Activated CD8-positive, alpha-beta memory T cell treated with anti-CD3 and anti-CD28 coated beads for 48 hours (primary cell): Measurements from ENCODE around the gene F10.
"Not testable (repeated sequence)": the region's sequence is repeated elsewhere in the genome, so short reads cannot be mapped to it uniquely, and the experiment has no call there.

ENCODE experiments used
- DNase-seq, 3 experiments: peaks; one replicate each; pipeline ENCODE4 v3.0.0-alpha.2; 2020; ENCODE audit warnings: low read depth in 2 of 3, low spot score in 2 of 3

F10 gene

DNA sequence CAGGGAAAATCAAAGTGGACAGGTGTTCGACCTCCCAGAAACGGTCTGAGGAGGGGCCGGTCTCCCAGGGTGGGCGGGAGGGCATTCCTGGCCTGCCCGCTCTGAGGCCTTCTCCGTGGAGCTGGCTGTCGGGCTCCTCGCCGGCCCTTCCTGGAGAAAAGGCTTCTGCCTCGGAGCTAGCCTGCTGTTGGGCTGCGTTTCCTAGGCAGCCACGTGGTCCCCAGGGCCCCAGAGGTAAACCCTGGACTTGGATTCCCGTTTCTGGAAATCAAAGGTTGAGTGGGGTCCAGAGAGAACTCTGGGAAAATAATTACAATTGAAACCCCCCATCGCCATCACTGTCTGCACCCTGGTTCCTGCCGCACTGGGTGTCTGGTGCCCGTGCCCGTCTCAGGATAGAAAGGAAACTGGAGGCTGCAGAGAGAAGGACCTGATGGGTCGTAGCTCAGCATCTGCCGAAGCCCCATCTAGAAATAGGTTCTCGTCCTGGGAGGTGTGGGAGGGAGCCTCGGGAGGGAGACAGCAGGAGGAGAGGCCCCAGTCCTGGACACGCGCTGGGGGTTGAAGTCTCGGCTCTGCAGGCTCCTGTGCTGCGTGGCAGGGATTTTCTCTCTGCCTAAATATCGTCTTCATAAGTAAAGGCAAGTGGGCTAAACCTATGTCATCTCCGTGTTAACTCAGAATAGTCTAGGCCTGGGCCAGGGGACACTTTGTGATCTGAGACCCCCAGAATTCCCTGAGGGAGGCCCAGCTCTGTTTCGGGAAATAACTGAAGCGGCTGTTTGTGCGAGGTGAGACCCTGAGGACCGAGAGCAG lies 28.2 kb downstream of the F10 start:
- DNase-seq: no peak

DNA sequence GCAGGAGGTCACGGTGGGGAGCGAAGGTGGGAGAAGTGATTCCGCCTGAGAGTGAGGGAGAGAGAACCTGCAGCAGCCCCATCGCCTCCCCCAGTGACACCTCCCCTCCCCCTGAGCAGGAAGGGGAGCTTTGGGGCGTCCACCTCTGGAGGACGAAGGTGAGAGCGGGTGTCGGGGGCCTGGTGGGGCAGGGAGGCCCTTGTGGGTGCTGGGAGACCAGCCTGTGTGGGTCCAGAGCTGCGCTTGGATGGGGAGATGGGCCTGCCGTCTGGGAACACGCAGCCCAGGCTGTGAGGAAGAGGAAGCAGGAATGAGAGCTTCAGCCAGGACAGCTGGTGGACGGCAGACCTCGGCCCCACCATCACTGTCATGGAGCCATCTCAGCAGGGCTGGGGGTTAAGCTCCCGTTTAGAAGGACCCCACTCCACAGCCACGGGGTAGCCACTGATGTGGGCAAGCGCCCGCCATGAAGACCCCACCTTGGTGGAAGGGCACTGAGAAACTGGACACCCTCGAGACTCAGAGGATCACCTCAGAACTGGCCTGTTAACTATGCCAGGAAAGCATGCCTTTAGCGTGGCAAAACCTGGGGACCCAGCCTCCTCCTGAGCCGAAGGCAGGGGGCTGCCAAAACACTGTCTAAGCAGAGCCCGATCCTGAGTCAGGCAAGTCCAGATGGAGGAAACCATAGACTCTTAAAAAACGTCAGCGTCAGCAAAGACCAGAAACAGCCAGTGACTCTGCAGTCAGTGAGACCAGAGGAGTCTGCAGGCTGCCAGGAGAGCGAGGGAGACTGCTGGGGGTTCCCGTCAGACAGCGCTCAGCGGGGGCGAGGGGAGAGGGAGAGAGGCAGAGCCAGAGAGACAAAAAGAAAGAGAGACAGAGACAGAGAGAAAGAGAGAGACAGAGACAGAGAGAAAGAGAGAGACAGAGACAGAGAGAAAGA lies 29.4 kb downstream of the F10 start:
- no peak for DNase-seq

DNA sequence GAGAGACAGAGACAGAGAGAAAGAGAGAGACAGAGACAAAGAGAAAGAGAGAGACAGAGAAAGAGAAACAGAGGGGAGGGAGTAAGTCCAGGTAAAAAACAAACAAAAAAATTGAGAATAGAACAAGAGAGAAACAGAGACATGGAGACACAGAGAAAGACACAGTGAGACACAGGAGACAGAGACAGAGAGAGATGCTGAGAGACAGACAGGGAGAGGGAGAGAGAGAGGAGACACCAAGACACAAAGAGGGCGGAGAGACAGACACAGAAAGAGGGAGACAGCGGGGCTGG lies 30.0 kb downstream of the F10 start:
- no peak for DNase-seq

DNA sequence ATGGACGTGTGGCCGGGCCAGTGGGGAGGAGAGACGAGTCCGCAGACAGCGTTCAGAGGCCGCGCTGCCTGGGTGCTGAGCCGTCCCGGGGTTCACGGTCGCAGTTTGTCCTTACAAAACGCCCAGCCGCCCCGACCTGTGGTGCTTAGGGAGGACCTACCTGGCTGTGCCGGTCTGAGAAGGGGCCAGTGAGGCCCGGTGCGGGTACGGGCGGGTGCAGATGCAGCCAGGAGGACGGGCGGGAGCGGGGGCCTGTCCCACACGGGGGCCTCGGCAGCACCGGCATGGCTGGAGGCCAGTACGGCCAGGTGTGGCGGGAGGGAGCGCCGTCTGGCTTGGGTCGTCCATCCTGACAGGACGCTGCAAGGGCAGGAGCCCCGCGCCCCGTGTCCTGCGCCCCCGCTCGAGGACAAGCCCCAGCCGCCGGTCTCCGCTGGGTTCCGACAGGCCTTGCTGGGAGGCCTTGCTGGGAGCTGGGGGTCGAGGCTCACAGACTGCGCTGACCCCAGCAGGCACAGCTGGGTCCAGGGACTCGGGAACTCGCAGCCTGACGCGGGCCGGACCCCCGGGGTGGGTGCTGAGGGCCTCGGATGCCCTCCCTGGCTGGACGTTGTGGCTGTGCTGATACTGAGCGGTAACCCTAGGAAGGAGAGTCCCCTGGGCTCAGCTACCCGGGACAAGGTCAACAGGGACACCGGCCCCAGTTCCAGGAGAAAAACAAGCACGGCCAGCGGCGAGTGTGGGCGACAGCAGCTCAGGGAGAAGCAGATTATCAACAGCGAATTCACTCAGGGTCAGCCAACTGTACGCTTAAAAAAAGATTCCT lies 30.6 kb downstream of the F10 start:
- no peak for DNase-seq

DNA sequence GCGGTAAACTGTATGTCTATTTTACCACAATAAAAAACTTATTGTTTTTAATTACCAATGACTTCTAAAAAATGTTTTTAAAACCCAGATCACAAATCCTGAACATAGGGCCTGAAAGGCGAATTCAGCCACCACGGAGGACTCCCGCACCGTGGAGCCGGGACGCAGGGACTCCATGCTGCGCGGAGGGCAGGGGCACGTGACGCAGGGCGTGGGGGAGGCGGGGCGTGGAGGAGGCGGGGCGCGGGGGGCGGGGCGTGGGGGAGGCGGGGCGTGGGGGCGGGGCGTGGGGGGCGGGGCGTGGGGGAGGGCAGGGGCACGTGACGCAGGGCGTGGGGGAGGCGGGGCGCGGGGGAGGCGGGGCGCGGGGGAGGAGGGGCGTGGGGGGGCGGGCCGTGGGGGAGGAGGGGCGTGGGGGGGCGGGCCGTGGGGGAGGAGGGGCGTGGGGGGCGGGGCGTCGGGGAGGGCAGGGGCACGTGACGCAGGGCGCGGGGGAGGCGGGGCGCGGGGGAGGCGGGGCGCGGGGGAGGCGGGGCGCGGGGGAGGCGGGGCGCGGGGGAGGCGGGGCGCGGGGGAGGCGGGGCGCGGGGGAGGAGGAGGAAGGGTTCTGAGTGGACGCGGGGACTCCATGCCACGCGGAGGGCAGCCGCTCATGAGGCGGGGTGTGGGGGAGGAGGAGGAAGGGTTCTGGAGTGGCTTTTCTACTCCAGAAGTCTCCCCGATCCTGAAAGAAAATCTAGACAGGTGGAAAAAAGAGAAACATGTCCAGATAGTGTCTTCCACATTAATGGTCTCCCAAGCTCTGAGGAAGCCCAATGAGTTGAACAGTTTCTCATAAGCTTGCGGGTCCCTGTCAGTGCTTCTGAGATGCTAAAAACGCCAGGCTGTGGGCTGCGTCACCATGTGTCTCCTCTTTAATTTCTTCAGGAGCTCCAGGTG lies 31.5 kb downstream of the F10 start:
- no peak for DNase-seq

DNA sequence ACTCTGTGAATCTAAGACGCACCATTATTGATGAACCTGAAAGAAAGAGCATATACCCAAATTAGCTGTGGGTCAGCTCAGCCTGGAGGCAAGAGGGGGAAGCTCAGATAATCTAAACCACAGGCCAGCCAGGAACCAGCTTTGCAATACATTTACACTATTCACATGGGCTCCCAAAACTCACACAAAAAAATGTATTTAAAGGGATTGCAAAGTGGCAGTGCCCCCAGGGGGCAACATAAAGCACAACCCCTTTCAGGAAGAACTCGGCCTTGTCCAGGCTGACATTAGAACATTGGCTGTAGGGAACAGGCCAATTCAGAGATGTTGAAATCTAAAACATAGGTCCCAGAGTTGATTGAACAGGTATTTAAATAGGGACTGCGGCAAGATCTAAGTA lies 32.6 kb downstream of the F10 start:
- no peak for DNase-seq

DNA sequence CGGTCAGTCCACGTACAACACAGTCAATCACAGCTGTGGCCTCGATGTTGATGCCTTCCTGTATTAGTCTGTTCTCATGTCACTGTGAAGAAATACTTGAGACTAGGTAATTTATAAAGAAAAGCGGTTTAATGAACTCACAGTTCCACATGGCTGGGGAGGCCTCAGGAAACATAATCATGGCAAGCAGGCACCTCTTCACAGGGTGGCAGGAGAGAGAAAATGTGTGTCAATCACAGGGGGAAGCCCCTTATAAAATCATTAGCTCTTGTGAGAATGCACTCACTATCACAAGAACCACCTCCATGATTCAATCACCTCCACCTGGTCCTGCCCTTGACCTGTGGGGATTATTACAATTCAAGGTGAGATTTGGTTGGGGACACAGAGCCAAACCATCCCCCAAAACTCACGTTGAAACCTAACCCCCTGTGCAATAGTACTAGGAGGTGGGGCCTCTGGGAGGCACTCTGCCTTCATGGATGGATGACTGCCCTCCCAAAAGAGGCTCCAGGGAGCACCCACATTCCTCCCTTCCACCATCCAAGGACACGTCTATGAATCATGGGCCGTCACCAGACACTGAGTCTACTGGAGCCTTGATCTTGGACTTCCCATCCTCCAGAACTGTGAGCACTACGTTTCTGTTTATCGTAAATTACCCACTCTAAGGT lies 33.5 kb downstream of the F10 start:
- no peak for DNase-seq

DNA sequence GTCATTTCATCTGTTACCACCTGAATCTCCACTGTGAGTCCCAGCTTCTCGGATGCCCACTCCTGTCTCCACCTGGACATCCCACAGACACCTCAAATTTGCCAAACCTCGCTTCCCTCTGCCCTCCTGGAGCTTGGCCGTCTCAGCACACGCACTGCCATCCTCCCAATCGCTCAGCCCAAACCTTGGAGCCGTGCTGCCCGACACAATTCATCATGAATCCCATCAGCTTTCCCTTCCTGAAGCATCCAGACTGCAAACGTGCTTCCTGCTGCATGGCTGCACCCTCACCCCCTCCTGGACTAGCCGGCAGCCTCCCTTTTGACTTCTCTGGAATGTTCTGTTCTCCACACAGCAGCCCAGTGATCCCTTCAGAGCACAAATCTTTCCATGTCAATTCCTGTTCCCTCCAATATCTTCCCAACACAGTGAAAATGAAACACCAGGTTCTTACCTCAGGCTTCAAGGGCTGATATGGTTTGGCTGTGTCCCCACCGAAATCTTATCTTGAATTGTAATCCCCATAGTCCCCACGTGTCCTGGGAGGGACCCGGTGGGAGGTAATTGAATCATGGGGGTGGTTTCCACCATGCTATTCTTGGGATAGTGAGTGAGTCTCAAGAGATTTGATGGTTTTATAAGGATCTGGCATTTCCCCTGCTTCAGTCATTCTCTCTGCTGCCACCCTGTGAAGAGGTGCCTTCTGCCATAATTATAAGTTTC lies 34.8 kb downstream of the F10 start:
- no peak for DNase-seq

DNA sequence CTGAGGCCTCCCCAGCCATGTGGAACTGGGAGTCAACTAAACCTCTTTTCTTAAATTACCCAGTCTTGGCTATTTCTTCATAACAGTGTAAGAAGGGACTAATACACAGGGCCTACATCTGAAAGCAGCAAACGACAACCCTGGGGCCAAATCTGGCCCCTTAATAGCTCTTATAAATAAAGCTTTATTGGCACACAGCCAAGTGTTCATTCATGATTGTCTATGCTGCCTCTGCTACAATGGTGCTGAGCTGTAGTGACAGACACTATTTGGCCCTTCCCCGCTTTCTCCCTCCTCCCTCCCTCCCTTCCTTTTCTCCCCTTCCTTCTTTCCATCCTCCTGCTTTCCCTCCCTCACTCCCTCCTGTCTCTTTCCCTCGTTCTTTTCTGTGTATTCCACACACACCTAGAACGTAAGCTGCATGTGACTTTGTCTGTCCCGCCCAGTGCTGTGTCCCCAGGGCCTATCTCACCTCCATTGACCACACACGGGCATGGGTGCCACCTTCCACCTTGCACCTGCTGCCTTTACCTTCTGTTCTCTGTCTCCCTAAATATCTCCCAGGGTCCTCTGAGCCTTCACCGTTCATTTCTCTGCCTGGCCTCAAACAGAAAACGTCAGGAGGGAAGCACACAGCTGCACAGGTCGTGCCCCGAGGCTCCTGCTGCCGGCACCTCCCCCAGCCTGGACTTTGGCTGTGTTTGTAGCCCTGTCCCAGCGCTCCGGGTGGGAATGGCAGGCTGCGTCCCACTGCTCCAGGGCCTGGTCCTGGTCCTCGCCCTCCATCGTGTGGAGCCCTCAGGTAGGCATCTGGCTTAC lies 35.5 kb downstream of the F10 start, which contains the start of gene PROZ:
Gene PROZ, plus strand, starts transcription at position 720 of the 819 bp plus-strand sequence. Its CDS starts 13 bp downstream, at position 733.
- DNase-seq: no peak

DNA sequence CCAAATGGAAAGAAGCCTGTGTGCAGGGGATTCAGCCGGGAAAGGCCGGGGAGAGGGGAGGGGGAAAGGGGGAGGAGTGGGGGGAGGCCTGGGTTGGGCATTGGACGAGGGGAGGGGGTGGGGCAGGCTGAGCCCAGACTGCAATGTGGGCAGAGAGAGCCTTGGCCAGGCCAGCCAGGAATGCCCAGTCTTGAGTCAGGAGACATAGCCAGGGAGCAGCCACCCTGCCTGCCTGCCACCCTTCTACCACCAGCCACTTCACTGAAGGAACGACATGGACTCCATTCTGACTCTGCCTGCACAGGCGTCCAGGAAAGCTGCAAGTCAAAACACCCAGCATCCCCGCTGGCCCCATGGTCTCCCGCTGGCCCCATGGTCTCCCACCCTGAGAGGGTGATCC lies 36.3 kb downstream of the F10 start:
- no peak for DNase-seq

DNA sequence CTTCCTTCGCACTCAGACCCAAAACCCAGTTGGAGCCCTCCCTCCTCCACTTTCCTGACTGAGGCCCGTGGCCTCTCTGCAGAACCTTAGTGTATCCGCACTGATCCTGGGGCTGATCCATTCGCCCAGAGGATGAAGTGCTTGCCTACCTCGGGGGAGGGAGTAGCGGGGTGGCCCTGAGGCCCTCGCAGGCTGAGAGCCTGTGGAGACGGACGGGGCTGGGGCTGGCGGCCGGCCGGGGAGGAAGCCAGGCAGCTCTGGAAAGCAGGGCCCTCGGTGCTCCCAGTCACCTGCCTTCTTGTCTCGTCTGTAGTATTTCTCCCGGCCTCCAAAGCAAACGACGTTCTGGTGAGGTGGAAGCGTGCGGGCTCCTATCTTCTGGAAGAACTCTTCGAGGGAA lies 37.1 kb downstream of the F10 start:
- no peak for DNase-seq

DNA sequence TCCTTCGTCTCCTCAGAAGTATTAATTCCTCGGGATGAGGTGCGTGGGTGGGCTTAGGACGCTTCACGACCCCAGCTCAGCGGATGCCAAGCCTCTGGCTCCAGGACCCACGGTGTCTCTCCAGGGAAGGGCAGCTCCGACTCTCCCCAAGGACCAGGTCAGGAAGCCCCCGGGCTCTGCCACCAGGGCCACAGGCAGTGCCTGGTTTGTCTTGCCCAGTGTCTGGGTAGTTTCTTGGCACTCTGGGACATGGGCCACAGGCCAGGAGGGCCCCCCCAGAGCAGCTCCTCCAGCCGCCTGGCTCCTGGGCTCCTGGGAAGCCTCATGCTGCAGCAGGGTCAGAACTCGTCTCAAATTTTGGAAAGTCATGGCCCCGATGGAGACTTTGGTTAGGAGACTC lies 38.4 kb downstream of the F10 start:
- DNase-seq: no peak

DNA sequence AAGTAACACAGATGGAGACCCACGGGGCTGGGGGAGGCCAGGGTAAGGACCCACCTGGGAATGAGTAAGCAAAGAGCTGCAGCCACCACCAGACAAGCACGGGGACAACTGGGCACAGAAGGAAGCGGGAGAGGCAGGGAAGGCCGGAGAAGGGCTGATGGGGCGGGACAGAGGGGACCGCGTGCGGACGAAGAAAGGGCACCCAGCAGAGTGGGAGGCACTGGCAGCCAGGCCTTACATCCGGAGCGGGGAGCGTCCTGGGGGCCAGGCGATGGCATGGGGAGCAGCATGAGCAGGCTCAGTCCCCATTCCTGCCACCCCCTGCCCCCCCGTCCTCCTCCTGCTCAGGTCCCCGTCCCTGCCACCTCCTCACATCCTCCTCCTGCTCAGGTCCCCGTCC lies 38.8 kb downstream of the F10 start:
- DNase-seq: no peak

DNA sequence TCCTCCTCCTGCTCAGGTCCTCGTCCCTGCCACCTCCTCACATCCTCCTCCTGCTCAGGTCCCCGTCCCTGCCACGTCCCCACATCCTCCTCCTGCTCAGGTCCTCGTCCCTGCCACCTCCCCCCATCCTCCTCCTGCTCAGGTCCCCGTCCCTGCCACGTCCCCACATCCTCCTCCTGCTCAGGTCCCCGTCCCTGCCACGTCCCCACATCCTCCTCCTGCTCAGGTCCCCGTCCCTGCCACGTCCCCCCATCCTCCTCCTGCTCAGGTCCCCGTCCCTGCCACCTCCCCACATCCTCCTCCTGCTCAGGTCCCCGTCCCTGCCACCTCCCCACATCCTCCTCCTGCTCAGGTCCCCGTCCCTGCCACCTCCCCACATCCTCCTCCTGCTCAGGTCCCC lies 39.4 kb downstream of the F10 start:
- DNase-seq: not testable (repeated sequence)

DNA sequence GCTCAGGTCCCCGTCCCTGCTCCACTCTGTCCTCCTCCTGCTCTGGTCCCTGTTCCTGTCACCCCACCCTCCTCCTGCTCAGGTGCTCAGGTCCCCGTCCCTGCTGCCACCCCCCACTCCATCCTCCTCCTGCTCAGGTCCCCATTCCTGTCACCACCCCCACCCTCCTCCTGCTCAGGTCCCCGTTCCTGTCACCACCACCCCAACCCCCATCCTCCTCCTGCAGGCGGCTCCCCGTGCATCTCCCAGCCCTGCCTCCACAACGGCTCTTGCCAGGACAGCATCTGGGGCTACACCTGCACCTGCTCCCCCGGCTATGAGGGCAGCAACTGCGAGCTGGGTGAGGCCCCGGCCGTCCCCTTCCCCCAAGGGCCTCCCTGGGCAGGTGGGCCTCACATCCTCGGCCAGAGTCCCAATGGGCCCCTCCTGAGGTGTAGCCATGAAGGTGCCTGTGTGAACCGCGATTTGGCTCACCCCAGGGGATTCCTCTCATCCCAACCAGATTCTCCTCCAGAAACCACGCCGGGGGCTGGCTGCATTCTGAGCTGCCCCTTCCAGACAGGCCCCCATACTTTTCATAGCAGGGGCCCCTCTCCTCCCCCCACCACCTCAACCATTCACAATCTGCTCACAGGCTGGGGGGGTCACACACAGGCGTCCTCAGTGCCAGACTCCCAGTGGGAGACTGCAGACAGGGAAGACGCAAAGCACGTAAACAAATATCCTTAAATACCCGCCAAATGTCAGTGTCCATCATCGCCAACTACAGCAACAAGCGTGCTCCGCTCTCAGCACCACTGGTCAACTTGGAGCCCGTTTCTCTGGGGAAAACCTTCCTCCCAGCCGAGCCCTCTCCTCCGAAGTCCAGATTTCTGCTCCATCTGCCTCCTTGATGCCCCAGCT lies 40.4 kb downstream of the F10 start:
- DNase-seq: no peak

DNA sequence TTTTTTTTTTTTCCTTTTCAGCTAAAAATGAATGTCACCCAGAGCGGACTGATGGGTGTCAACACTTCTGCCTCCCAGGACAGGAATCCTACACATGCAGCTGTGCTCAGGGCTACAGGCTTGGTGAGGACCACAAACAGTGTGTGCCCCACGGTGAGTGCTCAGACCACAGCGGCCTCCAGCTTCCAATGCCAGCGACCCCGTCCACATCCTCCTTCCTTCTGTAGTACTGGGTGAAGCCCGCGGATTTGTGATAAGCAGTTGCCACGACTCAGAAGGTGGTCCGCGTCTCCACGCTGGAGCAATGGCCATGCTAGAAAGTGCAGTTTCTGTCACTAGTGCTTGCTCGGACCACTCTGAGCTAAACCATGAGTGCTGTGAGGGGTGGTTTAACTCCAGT lies 41.9 kb downstream of the F10 start:
- no peak for DNase-seq

DNA sequence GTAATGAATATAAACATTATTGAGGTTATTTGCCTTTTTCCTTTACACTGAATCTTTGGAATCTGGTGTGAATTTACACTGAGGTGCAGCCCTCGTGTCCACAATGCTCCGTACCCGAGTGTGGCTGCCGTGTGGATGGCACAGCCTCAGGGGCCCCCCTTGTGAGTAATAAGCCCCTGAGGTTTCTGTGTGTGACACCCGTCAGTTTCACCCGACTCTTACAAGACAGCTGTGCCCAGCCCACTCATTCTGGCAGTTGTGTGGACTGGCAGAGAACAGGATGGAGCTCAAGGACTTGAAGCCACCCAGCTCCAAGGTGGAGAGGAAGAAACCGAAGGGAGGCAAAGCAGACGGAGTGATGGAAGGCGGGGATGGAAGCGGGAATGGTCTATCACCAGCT lies 43.7 kb downstream of the F10 start:
- no peak for DNase-seq
